Glutamatergic neuron (in vitro differentiated cells): ENCODE data around the gene IQCF2. TPM values are rescaled to one million over a fixed set of nuclear protein-coding genes. Genes with fewer than 3 reads are reported as not detected.
"Not testable (repeated sequence)": the region's sequence is repeated elsewhere in the genome, so short reads cannot be mapped to it uniquely, and the experiment has no call there.

Source experiments
- DNase-seq: peaks from one replicate; pipeline ENCODE4 v3.0.0; 2022
- H3K27ac Mint-ChIP-seq: one replicate; pipeline ENCODE4 v1.8.0; 2020; ENCODE audit warnings: mild to moderate bottlenecking, mixed read lengths, inconsistent platforms; ENCODE audit not compliant: unreplicated experiment
- H3K27me3 Mint-ChIP-seq: one replicate; pipeline ENCODE4 v1.8.0; 2020; ENCODE audit warnings: mild to moderate bottlenecking, moderate library complexity, mixed read lengths, inconsistent platforms; ENCODE audit not compliant: unreplicated experiment
- H3K36me3 Mint-ChIP-seq: one replicate; pipeline ENCODE4 v1.8.0; 2020; ENCODE audit warnings: mild to moderate bottlenecking, mixed read lengths, inconsistent platforms; ENCODE audit not compliant: unreplicated experiment
- H3K4me1 Mint-ChIP-seq: one replicate; pipeline ENCODE4 v1.8.0; 2020; ENCODE audit warnings: mild to moderate bottlenecking, low read depth, mixed read lengths, inconsistent platforms; ENCODE audit not compliant: unreplicated experiment
- H3K4me3 Mint-ChIP-seq: one replicate; pipeline ENCODE4 v1.8.0; 2020; ENCODE audit warnings: mild to moderate bottlenecking, mixed read lengths, inconsistent platforms; ENCODE audit not compliant: unreplicated experiment
- H3K9me3 Mint-ChIP-seq: one replicate; pipeline ENCODE4 v1.8.0; 2020; ENCODE audit warnings: mild to moderate bottlenecking, moderate library complexity, mixed read lengths, inconsistent platforms; ENCODE audit not compliant: unreplicated experiment
- CTCF ChIP-seq: fragments of 200-600 bp; sonication (generic); IDR thresholded peaks from one replicate; pipeline ENCODE4 v1.5.0; 2021; ENCODE audit not compliant: partially characterized antibody, unreplicated experiment
- total RNA-seq: library from RNA; stranded (reverse); fragmentation: NEBNext Ultra II Directional; extraction: Animal tissue kit (Norgen Biotek cat#: 25700); gene quantifications from one replicate; pipeline ENCODE4 v1.2.1, GENCODE V29; 2021; ENCODE audit not compliant: unreplicated experiment

IQCF2 gene
- total RNA-seq, 1 donor from 2014 or later: not detected

GRCh38 chr3:51896607-51897305 is 35.3 kb downstream of the IQCF2 start:
- H3K4me1 Mint-ChIP-seq: no peaks in the 10 kb centered on the region
- H3K4me3 Mint-ChIP-seq: no peak overlapping the region

DNA sequence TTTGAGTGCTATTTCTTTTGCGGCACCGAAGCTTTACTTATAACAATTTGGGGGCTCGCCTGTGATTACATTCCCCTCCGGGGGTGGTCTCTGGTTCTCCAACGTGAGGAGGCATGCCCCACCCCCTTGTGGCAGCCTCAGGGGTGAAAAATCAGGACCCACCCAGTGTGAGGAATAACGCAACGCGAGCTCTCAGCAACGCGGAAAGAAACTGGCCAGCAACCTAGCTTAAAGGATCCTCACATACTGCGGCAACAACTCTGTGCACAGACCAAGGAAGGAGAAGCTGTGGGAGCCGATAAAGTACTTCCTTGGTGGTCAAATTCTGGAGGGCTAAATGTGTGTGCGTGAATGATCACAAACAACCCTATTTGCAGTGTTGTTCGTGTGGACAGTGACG is 36.0 kb downstream of the IQCF2 start:
- no peak overlapping the region for H3K27ac Mint-ChIP-seq
- H3K36me3 Mint-ChIP-seq: peaks cover 11% of the 10 kb centered on the region
- H3K4me3 Mint-ChIP-seq: no peak overlapping the region
- TF ChIP-seq CTCF: no peak
- peaks cover under 1% of the 10 kb centered on the region for H3K27me3 Mint-ChIP-seq
- DNase-seq: no peak
- H3K9me3 Mint-ChIP-seq: peaks cover 4% of the 10 kb centered on the region
- H3K4me1 Mint-ChIP-seq: no peaks in the 10 kb centered on the region

More at GRCh38 chr3:51896607-51897305, 35.3 kb downstream of the IQCF2 start:
- Mint-ChIP-seq H3K36me3 (peaks cover 11% of the 10 kb centered on the region), H3K27ac (no peak overlapping the region), H3K27me3 (peaks cover 2% of the 10 kb centered on the region), H3K9me3 (peaks cover 4% of the 10 kb centered on the region)
- no peak for TF ChIP-seq CTCF
- no peak for DNase-seq

GRCh38 chr3:51900043-51900442 is 38.6 kb downstream of the IQCF2 start:
- H3K27ac Mint-ChIP-seq, H3K4me1 Mint-ChIP-seq, H3K9me3 Mint-ChIP-seq, H3K4me3 Mint-ChIP-seq, H3K27me3 Mint-ChIP-seq, DNase-seq: not testable (repeated sequence)
- H3K36me3 Mint-ChIP-seq: peaks cover 11% of the 10 kb centered on the region

- not testable (repeated sequence) for H3K27ac Mint-ChIP-seq, H3K36me3 Mint-ChIP-seq, H3K27me3 Mint-ChIP-seq, H3K4me1 Mint-ChIP-seq, H3K4me3 Mint-ChIP-seq, DNase-seq, H3K9me3 Mint-ChIP-seq
These were observed 40.9 kb downstream of the IQCF2 start for GRCh38 chr3:51902361-51902760.

DNA sequence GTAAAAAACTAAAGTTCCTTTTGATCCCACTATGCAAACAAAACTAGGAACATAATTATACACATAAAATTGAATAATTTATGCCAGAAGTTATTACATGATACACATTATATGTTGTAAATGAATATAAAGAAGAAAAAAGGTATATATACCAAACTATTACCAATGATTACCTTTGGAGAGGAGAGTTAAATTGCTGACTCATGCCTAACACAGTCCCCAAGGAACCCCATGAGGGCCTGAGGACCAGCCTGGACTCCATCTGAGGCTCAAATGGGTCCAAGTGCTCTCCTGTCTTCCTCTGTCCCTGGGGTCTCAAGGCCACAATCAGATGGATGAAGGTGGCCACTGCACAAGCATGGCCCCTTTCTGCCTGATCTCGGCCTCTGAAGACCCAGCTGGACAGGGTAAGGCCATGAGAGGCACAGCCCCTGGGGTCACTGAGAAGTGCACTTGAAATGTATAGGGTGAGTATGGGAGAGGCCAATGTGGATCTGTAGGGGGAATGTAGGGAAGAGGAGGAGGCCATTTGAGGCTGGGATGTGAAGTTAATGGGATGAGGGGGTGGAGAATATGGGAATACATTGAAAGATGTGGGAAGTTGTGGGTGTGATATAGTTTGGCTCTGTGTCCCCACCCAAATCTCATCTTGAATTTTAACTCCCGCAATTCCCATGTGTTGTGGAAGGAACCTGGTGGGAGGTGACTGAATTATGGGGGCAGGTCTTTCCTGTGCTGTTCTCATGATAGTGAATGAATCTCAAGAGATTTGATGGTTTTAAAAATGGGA is 42.8 kb downstream of the IQCF2 start:
- peaks cover 3% of the 10 kb centered on the region for H3K9me3 Mint-ChIP-seq
- peaks cover 3% of the 10 kb centered on the region for H3K36me3 Mint-ChIP-seq
- DNase-seq: no peak
- no peak overlapping the region for H3K27ac Mint-ChIP-seq
- no peak overlapping the region for H3K4me3 Mint-ChIP-seq
- H3K4me1 Mint-ChIP-seq: no peaks in the 10 kb centered on the region
- TF ChIP-seq CTCF: no peak
- H3K27me3 Mint-ChIP-seq: peaks cover 1% of the 10 kb centered on the region

GRCh38 chr3:51908026-51908425 is 46.6 kb downstream of the IQCF2 start:
- TF ChIP-seq CTCF: no peak
- peaks cover 4% of the 10 kb centered on the region for H3K36me3 Mint-ChIP-seq

More at GRCh38 chr3:51908026-51908425, 46.6 kb downstream of the IQCF2 start:
- DNase-seq: no peak
- Mint-ChIP-seq H3K27ac (no peak overlapping the region), H3K4me1 (no peaks in the 10 kb centered on the region), H3K4me3 (no peak overlapping the region), H3K9me3 (peaks cover 3% of the 10 kb centered on the region), H3K27me3 (no peaks in the 10 kb centered on the region)
